IMR-90 (cell line): ENCODE measurements around the gene CORO1A.

Experiments used
- CEBPB ChIP-seq: IDR thresholded peaks from 2 replicates; pipeline ENCODE4 v1.6.1; 2012; ENCODE audit warnings: low read depth, low read length, improper control_type of control experiment
- CHD1 ChIP-seq: IDR thresholded peaks from 2 replicates; pipeline ENCODE4 v1.6.1; 2012; ENCODE audit warnings: low read depth, low read length, improper control_type of control experiment
- CTCF ChIP-seq: conservative IDR thresholded peaks from 2 replicates; pipeline ENCODE4 v1.5.1; 2012; ENCODE audit warnings: mild to moderate bottlenecking, low read depth, low read length, improper control_type of control experiment
- MAFK ChIP-seq: IDR thresholded peaks from 2 replicates; pipeline ENCODE4 v1.6.1; 2012; ENCODE audit warnings: low read depth, low read length, improper control_type of control experiment
- POLR2A ChIP-seq: IDR thresholded peaks from 2 replicates; pipeline ENCODE4 v1.6.1; 2012; ENCODE audit warnings: mild to moderate bottlenecking, low read depth, low read length

GRCh38 chr16:30184891-30185682, 1.7 kb downstream of the CORO1A start:
- TF ChIP-seq POLR2A = no peak
- TF ChIP-seq CTCF = no peak
- no peak for TF ChIP-seq CEBPB
- TF ChIP-seq CHD1 = no peak
- no peak for TF ChIP-seq MAFK
